ENCODE measurements around the gene FOXO3. TPM values are rescaled to one million over a fixed set of nuclear protein-coding genes. Genes with fewer than 3 reads are reported as not detected.

Gene FOXO3
- total RNA-seq, 1 experiment from 2014 or later = 22.1 TPM

DNA sequence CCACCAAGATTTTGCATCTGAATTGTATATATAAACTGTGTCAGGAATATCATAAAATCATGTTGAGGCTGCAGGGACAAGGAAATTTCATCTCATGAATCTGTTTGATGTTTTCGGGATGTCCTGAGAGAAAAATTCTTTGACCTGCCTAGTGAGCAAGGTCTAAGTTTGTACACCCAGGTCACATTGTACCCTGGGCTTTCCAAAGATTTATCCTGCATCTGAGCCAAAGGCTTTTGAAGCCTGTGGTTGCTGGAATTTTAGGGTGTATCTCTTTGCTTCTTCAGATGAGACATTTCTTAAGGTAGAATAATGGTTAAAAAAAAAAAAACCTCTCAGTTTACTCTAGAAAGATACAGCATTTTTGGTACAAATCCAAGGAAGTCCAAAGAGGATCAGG, 63.3 kb downstream of the FOXO3 start:
- Histone ChIP-seq H3K4me1 (ENCODE audit: insufficient read depth, low read length) (peaks cover 6% of the 10 kb centered on the region; the same call in 1 of the 2 replicates), H3K23ac (ENCODE audit: insufficient read length, low read depth, low read length) (no peak overlapping the region), H2BK20ac (ENCODE audit: low read depth, low read length, poor library complexity, severe bottlenecking) (no peak overlapping the region), H2AFZ (ENCODE audit: low read length) (no peak overlapping the region), H3K27ac (ENCODE audit: insufficient read length, low read depth, low read length) (no peak overlapping the region), H4K5ac (ENCODE audit: insufficient read length, low read depth, low read length) (no peak overlapping the region), H3K18ac (ENCODE audit: insufficient read length, low read depth, low read length) (no peak overlapping the region), H3K27me3 (ENCODE audit: insufficient read depth, low read length) (no peaks in the 10 kb centered on the region), H3K56ac (ENCODE audit: insufficient read length, low read depth, low read length) (no peak overlapping the region), H3K79me2 (ENCODE audit: insufficient read depth, low read length) (no peaks in the 10 kb centered on the region), H3K14ac (ENCODE audit: insufficient read depth, low read length) (no peak overlapping the region), H4K20me1 (ENCODE audit: control insufficient read depth, insufficient read depth, insufficient read length) (no peaks in the 10 kb centered on the region), H3K23me2 (ENCODE audit: insufficient read length, low read depth, low read length, poor library complexity, severe bottlenecking) (no peaks in the 10 kb centered on the region), H3K9ac (ENCODE audit: extremely low read depth, insufficient read length, low read length) (no peak overlapping the region), H4K91ac (ENCODE audit: insufficient read length, low read depth, low read length) (no peak overlapping the region), H3K79me1 (ENCODE audit: insufficient read depth, low read depth, low read length, poor library complexity, severe bottlenecking) (no peaks in the 10 kb centered on the region), H2BK15ac (ENCODE audit: low read depth, low read length) (no peak overlapping the region), H3T11ph (ENCODE audit: low read length) (no peak overlapping the region), H2BK12ac (ENCODE audit: insufficient read length, low read depth, low read length) (no peak overlapping the region), H2BK120ac (ENCODE audit: low read depth, low read length, poor library complexity, severe bottlenecking) (no peak overlapping the region), H3K9me3 (ENCODE audit: control insufficient read depth, low read depth, low read length) (no peaks in the 10 kb centered on the region), H3K4me2 (ENCODE audit: insufficient read depth, insufficient read length, low read length) (no peak overlapping the region), H2AK5ac (ENCODE audit: insufficient read length, low read length) (no peak overlapping the region), H2BK5ac (ENCODE audit: insufficient read length, low read length) (no peak overlapping the region), H4K8ac (replicated peaks; ENCODE audit: insufficient read length, low read depth, low read length) (no peak overlapping the region), H3K4ac (ENCODE audit: low read depth, low read length) (no peak overlapping the region)
- Mint-ChIP-seq H3K36me3 (ENCODE audit: insufficient read depth in 1 of 3, low read depth in 3 of 3) (no peaks in the 10 kb centered on the region), H3K27me3 (ENCODE audit: low read depth) (no peaks in the 10 kb centered on the region), H3K4me1 (peaks cover 42 to 43% of the 10 kb centered on the region in 2 experiments), H3K9me3 (no peaks in the 10 kb centered on the region), H3K4me3 (no peak overlapping the region), H3K27ac (no peak overlapping the region)
- no CpG with 5 or more reads among the region's 1 CpG for WGBS (ENCODE audit: extremely low coverage, insufficient read length, low lambda C conversion rate)
- TF ChIP-seq, protein P1, sequence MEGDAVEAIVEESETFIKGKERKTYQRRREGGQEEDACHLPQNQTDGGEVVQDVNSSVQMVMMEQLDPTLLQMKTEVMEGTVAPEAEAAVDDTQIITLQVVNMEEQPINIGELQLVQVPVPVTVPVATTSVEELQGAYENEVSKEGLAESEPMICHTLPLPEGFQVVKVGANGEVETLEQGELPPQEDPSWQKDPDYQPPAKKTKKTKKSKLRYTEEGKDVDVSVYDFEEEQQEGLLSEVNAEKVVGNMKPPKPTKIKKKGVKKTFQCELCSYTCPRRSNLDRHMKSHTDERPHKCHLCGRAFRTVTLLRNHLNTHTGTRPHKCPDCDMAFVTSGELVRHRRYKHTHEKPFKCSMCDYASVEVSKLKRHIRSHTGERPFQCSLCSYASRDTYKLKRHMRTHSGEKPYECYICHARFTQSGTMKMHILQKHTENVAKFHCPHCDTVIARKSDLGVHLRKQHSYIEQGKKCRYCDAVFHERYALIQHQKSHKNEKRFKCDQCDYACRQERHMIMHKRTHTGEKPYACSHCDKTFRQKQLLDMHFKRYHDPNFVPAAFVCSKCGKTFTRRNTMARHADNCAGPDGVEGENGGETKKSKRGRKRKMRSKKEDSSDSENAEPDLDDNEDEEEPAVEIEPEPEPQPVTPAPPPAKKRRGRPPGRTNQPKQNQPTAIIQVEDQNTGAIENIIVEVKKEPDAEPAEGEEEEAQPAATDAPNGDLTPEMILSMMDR (conservative IDR thresholded peaks at IDR 0.05) = no peak
- no peak for DNase-seq
